ENCODE measurements around the gene POP4.
"Not testable (repeated sequence)": the region's sequence is repeated elsewhere in the genome, so short reads cannot be mapped to it uniquely, and the experiment has no call there.

GRCh38 chr19:29626832-29627231 lies 20.7 kb downstream of the POP4 start:
- TF ChIP-seq, protein P1, sequence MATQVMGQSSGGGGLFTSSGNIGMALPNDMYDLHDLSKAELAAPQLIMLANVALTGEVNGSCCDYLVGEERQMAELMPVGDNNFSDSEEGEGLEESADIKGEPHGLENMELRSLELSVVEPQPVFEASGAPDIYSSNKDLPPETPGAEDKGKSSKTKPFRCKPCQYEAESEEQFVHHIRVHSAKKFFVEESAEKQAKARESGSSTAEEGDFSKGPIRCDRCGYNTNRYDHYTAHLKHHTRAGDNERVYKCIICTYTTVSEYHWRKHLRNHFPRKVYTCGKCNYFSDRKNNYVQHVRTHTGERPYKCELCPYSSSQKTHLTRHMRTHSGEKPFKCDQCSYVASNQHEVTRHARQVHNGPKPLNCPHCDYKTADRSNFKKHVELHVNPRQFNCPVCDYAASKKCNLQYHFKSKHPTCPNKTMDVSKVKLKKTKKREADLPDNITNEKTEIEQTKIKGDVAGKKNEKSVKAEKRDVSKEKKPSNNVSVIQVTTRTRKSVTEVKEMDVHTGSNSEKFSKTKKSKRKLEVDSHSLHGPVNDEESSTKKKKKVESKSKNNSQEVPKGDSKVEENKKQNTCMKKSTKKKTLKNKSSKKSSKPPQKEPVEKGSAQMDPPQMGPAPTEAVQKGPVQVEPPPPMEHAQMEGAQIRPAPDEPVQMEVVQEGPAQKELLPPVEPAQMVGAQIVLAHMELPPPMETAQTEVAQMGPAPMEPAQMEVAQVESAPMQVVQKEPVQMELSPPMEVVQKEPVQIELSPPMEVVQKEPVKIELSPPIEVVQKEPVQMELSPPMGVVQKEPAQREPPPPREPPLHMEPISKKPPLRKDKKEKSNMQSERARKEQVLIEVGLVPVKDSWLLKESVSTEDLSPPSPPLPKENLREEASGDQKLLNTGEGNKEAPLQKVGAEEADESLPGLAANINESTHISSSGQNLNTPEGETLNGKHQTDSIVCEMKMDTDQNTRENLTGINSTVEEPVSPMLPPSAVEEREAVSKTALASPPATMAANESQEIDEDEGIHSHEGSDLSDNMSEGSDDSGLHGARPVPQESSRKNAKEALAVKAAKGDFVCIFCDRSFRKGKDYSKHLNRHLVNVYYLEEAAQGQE (IDR thresholded peaks at IDR 0.05; ENCODE audit: insufficient read depth in 1 of 2, low read depth in 2 of 2, low read length in 1 of 2): not testable (repeated sequence)
- TF ChIP-seq, protein P2, sequence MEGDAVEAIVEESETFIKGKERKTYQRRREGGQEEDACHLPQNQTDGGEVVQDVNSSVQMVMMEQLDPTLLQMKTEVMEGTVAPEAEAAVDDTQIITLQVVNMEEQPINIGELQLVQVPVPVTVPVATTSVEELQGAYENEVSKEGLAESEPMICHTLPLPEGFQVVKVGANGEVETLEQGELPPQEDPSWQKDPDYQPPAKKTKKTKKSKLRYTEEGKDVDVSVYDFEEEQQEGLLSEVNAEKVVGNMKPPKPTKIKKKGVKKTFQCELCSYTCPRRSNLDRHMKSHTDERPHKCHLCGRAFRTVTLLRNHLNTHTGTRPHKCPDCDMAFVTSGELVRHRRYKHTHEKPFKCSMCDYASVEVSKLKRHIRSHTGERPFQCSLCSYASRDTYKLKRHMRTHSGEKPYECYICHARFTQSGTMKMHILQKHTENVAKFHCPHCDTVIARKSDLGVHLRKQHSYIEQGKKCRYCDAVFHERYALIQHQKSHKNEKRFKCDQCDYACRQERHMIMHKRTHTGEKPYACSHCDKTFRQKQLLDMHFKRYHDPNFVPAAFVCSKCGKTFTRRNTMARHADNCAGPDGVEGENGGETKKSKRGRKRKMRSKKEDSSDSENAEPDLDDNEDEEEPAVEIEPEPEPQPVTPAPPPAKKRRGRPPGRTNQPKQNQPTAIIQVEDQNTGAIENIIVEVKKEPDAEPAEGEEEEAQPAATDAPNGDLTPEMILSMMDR (IDR thresholded peaks at IDR 0.05): not testable (repeated sequence)
- TF ChIP-seq TCF7L2 (IDR thresholded peaks at IDR 0.05; ENCODE audit: low read depth, low read length); POLR2AphosphoS5 (IDR thresholded peaks at IDR 0.05; ENCODE audit: low read depth, low read length); SIN3A (IDR thresholded peaks at IDR 0.05; ENCODE audit: borderline replicate concordance, insufficient read depth, low read depth, low read length): not testable (repeated sequence)

Measured in Panc1 (cell line).